ENCODE results near the gene CFAP299.
"Not testable (repeated sequence)": the region's sequence is repeated elsewhere in the genome, so short reads cannot be mapped to it uniquely, and the experiment has no call there.

CFAP299 gene

DNA sequence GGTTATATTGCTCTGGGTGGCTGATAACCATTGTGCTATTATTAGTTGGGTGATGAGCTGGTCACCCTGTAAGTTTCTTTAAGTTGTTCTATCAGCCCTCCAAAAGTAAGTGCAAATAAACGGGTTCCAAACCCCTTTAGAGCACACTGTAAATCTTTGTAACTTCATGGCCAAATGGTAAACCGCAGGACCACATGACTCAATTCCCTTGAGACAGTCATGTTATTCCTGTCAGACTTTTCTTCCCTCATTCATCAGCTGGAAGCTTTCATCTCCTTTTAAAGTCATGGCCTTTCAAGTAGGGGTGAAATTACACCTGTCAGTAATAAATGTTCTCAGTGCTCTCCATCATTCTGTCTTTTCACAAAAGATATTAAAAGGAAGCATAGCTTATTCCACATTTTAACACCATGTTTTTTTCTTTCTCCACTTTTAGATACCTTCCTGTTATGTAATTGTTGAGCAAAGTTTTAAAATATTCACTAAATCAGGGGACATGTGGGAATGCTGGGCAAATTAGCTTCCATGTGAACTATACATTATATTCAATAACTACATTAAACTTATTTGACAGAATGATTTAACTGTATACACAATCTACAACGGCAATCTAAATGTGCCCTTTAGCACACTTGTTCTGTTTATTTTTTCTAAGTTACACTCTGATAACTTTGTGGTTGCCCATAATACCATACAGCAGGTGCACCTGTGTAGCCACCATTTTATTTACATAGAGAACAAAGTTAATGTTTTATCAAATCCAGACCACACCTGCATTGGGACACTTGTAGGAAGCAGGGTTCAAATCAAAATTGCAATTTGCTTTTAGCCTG lies 275.5 kb downstream of the CFAP299 start:
- DNase-seq (ENCODE audit: low spot score) = no peak

DNA sequence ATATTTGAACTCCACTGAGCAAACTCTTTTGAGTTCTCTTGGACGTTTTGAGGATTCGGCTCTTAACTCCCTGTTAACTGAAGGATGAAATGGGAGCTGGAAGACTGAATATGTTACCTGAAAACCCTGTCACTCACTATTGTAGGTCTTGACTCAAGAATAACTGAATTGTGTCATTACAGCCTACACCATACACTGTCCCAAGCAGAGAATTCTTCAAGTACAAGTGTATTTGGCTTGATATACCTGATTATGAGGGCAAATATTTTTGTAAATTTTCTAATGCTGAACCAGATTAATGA lies 276.1 kb downstream of the CFAP299 start:
- no peak for DNase-seq (ENCODE audit: low spot score)

DNA sequence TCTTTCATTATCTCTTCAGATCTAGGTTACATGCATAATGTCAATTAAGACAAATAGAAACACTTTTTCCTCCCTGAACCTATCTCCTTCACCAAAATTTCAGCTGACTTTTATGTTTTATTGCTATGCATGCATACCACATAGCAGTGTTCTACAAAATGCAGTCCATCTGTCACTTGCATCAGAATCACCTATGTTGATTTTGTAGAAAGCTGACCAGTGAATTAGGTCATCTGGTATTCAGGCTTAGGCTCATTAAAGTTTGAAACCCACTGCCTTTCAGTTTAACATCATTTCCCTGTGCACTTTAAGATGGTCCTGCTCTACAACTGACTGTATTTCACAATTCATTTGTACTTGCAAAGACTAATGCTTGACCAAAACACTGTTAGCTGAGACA lies 277.9 kb downstream of the CFAP299 start:
- no peak for DNase-seq (ENCODE audit: low spot score)

DNA sequence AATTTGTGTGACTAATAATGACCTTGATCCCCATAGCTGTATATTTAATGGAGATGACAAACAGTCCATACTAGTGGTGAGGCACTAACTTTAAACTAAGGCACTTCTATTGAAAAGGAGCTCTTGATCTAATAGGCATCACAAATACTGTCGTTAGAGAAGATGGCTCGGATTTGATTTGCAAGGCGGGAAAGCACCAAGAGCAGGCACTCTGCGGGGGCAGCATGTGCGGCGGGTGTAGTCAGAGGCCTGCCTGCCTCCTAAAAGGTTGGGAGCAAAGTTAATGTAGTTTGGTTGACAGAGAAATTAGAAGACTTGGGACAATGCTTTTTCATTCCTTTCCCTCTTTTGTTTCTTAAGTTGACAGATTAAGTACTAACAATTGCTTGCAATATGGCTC lies 278.8 kb downstream of the CFAP299 start:
- no peak for DNase-seq (ENCODE audit: low spot score)

DNA sequence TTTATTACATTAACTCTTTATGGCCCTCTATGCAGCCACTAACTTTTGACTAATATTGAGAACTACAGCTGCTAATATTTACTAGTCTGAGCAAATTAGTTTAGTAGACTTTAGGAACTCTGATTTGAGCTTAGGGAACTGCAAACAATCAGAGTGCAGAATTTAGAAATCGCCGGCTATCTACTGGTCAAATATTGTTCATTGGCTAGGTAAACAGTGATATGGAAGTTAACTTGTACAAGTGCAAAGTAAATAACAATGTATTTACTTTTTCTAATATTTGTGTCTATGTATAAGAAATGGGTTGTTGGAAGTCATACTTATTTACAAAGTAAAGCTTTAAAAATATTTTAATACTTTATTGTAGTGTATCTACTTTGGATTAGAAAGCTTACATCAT lies 279.6 kb downstream of the CFAP299 start:
- no peak for DNase-seq (ENCODE audit: low spot score)

DNA sequence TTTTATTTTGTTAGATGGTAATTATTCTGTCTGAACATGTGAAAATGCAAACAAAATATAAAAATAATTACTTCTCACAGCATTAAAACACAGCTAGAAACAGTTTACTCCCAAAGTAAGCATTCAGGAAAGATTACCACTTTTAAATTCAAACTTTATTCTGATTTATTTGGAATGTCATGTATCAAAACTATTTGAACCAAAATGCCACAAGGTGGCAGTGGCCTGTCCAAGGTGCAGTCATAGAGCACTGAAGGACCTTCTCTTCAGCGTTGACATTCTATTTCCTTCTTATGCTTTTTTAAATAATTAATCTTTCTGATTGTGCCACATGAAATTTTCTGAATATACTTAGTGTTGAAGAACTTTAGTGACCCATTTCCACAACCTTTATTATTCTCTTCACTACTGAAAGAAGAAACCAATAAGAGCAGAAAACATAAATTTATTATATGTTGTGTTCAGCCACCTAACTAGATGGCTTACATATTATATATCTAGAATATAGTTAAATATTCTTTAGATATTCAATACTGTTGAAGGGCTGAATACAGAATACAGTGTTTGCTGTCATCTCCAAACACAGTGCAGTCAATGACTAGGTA lies 283.6 kb downstream of the CFAP299 start:
- no peak for DNase-seq (ENCODE audit: low spot score)

DNA sequence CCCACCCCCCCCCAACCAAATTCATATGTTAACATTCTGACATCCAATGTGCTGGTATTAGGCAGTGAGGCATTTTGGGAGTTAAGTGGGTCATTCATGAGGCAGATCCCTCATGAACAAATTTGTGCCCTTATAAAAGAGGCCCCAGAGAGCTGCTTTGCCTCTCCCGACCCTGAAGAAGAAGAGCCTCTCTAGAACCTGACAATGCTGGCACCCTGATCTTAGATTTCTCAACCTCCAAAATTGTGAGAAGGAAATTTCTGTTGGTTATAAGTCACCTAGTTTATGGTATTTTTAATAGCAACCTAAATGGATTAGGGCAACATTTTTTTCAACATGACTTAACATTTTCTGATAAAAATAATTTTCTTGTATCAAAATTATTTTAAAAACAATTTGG lies 296.3 kb downstream of the CFAP299 start:
- DNase-seq (ENCODE audit: low spot score) = no peak

DNA sequence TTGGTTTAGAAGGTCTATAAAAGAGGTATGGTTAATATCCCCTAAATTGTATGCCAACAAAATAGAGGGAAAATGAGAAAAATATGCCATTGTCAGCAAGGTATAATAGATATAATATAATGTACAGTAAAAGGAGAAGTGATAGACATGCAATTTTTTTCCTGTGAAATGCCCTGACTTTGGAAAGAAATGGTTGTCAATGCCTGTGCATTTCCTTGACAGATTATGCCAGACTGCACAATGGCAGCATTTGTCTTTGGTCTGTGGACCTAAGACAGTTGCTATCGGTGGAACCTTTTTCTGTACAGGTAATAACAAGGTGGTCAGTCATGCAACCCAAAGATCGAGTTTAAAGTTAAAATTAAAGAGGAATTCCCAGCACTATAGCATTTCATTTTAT lies 301.7 kb downstream of the CFAP299 start:
- no peak for DNase-seq (ENCODE audit: low spot score)

DNA sequence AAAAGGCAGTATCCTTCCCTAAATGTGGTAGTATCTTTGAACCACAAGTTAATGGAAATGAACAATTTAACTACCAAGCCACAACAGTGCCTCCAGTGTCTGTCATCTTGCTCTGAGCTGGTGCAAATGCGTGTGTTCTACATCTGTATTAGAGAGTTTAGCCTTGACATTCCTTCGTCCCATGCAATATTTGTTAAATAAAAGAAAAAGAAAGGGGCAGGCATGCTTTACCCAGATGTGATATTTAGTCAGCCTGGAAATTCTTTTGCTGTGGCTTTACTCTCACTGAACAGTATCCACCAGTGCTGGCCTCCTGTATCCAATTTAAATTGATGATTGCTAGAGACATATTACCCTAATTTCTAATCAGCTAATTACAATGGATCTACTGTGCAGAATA lies 310.5 kb downstream of the CFAP299 start:
- no peak for DNase-seq (ENCODE audit: low spot score)

DNA sequence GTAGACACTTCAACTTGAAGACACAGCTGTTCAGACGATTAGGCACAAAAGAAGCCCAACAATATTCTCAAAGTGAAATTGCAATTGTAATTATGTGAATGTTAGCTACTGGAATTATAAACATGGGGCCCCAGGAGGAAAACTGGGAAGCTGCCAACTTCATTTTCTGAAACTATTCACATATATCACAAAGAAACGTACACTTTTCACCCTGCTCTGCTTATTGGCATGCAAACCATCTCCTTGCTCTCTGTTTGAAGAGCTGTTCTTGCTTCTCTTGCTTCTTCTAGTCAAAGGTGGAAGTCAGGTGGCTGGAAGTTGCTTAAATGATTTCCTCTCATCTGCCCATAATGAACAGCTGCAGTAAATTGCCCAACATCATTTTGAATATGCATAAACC lies 320.1 kb downstream of the CFAP299 start:
- DNase-seq (ENCODE audit: low spot score) = no peak

DNA sequence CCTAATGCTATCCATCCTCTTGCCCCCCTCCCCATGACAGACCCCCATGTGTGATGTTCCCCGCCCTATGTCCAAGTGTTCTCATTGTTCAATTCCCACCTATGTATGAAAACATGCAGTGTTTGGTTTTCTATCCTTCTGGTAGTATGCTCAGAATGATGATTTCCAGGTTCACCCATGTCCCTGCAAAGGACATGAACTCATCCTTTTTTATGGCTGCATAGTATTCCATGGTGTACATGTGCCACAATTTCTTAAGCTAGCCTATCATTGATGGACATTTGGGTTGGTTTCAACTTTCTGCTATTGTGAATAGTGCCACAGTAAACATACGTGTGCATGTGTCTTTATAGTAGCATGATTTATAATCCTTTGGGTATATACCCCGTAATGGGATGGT lies 334.6 kb downstream of the CFAP299 start:
- DNase-seq (ENCODE audit: low spot score) = not testable (repeated sequence)

DNA sequence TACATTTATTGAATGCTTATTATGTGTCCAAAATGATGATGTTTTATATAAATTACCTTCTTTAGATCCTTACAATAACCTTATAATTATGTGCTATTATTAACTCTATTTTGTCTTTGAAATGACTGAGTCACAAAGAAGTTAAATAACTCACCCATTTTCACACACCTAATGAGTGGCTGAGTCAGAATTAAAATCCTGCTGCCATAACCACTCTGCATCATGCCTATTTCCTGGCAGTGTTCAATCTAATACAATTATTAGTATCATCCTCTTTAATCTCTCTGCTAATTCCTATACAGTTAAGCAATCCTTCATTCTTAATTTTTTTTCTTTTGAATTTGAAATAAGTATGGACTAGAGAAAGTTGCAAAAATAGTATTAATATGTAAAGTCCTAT lies 342.9 kb downstream of the CFAP299 start:
- no peak for DNase-seq (ENCODE audit: low spot score)

DNA sequence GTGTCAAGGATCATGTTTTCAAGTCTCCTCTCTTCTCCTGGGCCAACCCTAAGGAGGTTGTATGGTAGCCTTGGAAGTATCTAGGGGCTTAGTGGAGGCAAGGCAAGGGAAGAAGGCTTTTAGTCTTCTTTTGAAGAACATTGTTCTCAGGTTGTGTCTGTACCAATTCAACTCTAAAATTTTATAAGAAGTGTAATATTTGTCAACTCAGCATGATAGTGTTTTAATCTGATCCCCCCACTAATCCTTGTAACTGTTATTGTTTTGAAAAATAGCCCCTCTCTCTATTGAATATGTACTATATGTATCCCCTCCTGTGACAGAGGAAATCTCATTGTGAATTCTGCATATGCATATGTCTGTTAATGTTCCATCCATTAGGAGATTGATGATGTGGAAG lies 345.4 kb downstream of the CFAP299 start:
- no peak for DNase-seq (ENCODE audit: low spot score)

DNA sequence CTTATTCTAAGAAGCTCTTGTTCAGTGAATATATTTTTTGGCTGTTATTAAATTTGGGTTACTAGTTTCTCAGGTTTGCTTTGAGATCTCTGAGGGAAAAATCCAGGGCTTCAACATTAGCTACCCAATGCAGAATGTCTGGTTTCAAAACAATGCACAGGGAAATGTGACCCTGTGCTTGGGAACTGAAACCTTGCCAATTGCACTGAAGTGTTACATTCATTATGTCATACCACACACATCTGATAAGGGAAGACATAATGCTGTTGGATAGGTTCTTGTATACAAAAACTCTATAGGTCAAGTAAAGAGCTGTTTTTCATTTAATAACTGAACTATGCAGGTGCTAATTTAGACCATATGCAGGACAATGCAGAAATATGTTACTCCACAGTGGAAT lies 349.7 kb downstream of the CFAP299 start:
- no peak for DNase-seq (ENCODE audit: low spot score)

DNA sequence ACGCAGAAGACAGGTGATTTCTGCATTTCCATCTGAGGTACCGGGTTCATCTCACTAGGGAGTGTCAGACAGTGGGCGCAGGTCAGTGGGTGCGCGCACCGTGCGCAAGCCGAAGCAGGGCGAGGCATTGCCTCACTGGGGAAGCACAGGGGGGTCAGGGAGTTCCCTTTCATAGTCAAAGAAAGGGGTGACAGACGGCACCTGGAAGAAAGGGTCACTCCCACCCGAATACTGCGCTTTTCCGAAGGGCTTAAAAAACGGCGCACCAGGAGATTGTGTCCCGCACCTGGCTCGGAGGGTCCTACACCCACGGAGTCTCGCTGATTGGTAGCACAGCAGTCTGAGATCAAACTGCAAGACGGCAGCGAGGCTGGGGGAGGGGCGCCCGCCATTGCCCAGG lies 352.2 kb downstream of the CFAP299 start:
- DNase-seq (ENCODE audit: low spot score) = not testable (repeated sequence)

DNA sequence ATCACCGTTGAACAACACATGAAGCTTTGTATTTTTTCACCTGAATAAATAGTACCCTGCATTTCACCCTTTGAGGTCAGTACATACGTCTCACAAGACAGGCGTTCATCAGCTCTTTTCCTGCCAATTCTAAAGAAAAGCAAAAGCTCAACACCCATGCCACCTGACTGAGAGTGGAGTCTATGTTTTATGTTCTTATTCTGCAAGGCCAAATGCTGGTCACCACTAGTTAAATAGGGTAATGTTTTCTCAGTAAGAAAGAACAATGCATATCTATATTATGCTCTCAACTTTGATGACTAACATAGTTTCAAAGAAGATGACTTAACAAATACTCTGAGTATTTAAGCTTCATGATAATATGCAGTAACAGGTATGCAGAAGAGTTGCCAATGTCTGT lies 358.6 kb downstream of the CFAP299 start:
- DNase-seq (ENCODE audit: low spot score) = no peak

DNA sequence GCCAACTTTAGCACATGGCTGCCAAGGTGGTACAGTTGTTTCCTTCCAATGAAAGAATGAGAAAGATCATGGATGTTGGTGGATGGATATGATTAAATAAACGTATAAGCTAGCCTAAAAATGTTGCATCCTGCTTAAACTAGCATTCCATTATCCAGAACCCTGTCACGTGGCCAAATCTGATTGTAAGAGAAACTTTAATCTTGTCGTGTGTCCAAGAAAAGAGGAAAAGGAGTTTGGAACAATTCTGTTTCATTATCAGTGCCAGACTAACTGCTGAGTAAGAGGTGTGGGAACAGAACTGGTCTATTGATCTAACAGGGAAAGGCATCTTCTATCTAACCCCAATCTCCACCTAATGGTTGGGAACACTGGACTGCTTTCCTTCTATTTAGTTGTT lies 369.8 kb downstream of the CFAP299 start:
- DNase-seq (ENCODE audit: low spot score) = no peak

DNA sequence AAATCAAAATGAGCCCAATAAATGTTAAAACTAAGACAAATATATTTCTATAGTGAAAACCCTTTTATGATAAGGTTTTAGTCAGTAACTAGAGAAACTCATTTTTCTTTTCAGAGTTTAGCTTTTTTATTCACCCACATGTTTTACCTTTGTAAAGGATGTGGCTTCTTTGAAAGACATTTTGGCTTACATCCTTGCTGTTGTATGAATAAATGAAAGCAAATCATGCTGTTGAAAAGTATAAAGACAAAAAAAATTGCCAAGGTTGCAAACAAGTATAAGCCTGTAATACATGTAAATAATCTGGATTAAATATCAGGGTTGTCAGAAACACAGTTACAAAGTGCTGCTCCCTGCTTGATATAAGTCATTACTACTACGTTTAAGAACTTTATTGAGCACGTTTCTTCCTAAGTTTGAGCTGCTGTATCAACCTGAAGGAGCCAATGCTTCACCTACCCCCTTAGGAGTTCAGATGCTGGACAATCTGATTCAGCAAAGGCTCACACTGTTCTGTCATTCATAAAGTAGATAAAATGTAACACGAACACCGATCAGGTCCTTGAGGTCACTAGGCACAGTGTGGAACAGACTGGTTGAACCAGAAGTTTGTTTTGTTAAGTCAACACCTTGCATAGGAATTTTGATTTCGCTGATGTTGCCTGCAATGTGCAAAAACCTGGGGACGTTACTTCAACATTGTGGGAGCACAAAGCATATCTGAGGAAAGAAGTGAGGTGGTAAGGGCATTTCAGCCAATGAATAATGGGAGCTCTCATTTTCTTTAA lies 373.7 kb downstream of the CFAP299 start:
- DNase-seq (ENCODE audit: low spot score) = no peak

DNA sequence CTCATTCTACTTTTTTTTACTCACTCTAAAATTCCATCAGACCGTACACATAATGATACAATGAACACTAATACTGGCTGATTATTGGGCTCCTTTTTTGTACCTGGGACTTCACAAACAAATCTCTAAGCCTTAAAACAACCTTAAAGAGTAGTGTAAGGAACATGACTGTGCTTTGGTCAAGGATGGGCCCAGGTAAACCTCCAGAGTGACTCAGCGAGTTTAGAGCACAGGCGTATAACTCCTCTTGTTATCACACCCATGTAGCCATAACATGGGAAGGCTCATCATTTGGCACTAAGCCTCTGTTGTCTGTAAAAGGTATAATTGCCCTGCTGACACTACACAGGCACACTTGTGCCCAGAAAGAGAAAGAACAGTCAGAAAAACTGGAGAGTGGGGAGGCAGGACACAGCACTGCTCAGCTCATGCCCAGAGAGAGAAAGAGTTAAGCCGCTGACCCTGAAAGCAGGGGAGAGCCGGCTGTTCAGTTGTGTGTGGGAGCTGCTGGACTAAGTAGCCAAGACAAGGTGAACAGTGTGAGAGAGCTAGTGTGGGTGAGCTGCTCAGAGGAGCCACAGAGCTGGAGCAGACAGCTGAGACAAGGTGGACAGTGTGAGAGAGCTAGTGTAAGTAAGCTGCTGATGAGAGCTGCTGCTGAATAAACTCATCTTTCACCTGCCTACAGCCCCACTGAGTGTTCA lies 375.4 kb downstream of the CFAP299 start:
- no peak for DNase-seq (ENCODE audit: low spot score)

DNA sequence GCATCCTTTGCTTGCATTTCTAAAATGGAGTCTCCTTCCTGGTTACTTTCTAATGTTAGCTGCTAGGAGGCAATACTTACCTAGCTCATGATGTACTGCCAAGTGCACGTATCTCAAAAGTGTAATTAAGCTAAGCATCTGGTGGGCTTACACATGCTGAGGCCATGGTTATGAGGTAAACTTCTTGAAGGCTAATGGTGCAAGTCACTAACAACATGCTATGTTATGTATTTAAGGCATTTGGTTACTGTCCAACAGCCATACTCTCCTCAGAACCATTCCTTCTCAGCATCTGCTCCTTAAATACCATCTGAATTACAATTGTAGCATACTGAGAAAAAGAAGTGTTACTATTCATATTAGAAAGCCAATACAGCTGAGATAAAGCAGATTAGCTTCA lies 376.4 kb downstream of the CFAP299 start:
- DNase-seq (ENCODE audit: low spot score) = no peak

DNA sequence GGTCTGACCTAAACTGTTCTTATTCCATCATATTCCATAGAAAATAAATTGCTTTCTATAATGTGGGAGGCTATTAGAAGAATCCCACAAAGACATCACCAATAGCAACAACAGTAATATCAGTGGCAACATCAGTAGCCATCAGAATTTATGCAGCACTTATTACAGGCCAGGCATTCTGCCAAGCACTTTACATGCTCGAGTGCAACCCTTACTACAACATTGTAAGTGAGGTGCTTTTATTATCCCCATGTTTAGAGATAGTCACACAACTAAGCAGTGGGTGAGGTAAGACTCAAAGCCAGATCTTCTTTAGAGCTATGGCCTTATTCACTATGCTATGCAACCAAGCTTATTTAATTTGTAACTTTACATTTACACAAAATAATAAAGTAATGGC lies 377.9 kb downstream of the CFAP299 start:
- DNase-seq (ENCODE audit: low spot score) = no peak

DNA sequence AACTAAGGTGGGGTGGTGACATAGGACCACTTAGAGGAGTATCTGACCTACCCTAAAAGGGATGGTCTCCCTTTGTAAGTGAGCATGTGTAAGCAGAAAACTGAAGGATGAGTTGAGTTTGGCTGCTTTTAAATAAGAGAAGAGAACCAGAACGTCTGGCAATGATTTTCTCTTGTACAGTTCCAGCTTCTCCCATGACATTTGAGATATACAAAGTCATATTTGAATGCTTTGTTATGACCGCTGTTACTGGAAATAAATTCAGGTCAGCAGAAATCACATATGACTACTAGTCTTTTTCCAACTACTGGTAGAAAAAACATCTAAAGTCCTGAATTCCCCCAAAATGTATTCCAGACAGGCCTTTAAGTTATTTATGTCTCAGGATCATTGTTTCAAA lies 381.7 kb downstream of the CFAP299 start:
- no peak for DNase-seq (ENCODE audit: low spot score)

DNA sequence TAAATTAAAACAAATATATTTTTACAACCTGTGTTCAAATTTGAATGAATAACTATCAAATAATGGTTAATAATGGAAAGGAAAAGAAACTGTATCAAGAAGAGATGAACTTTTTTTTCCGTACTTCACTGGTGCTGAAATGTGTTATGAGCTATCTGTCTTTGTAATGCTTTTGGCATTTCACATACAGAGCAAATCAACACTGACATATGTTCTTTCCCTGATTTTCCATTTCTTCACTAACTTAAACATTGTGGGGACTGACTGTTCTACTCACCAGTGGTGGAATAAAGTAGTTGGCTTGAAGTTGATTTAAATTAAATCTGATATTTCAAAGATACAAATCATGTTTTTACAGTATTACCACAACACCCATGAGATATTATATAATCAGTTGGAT lies 390.9 kb downstream of the CFAP299 start:
- no peak for DNase-seq (ENCODE audit: low spot score)
